HL-60 (cell line): ENCODE data around the gene TRIM28.
A peak's percentile ranks its signal among the peaks of the same experiment; 100 is the strongest.

ENCODE experiments used
- GABPA ChIP-seq: IDR thresholded peaks from 2 replicates; pipeline ENCODE4 v1.6.1; 2012; ENCODE audit warnings: low read depth
- POLR2AphosphoS5 ChIP-seq: IDR thresholded peaks from 2 replicates; pipeline ENCODE4 v1.6.1; 2012; ENCODE audit warnings: low read depth
- SPI1 ChIP-seq: IDR thresholded peaks from 2 replicates; pipeline ENCODE4 v1.6.1; 2012; ENCODE audit warnings: low read depth, mild to moderate bottlenecking, borderline replicate concordance
- TF ChIP-seq, protein P1 (sequence below): IDR thresholded peaks from one replicate; pipeline ENCODE4 v1.5.1; 2011; ENCODE audit warnings: low read length, control low read depth, inconsistent platforms; ENCODE audit not compliant: insufficient read depth
- TF ChIP-seq, protein P2 (sequence below): IDR thresholded peaks from 2 replicates; pipeline ENCODE4 v1.6.1; 2012; ENCODE audit warnings: low read depth; ENCODE audit not compliant: insufficient replicate concordance

DNA sequence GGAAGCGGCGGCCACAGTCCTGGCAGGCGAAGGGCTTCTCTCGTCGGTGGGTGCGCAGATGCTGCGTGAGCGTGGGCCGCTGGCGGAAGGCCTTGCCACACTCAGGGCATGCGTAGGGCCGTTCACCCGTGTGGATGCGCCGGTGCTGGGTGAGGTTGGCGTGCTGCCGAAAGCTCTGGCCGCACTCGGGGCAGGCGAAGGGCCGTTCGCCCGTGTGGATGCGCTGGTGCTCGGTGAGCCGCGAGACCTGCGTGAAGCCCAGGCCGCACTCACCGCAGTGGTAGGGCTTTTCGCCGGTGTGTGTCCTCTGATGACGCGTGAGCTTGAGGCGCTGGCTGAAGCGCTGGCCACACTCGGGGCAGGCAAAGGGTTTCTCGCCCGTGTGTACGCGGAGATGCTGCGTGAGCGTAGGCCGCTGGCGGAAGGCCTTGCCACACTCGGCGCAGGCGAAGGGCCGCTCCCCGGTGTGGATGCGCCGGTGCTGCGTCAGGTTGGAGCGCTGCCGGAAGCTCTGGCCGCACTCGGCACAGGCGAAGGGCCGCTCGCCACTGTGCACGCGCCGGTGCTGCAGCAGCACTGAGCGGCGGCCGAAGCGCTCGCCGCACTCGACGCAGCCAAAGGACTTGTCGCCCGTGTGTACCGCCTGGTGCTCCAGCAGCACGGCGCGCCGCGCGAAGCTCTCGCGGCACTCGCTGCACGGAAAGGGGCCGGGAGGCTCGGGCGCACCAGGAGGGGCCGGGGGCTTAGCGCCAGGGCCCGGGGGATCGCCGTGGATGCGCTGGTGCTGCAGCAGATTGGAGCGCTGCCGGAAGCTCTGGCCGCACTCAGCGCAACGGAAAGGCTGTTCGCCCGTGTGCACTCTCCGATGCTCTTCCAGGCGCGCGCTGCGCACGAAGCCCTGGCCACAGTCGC is 18.5 kb downstream of the TRIM28 start:
- TF ChIP-seq, protein P1, sequence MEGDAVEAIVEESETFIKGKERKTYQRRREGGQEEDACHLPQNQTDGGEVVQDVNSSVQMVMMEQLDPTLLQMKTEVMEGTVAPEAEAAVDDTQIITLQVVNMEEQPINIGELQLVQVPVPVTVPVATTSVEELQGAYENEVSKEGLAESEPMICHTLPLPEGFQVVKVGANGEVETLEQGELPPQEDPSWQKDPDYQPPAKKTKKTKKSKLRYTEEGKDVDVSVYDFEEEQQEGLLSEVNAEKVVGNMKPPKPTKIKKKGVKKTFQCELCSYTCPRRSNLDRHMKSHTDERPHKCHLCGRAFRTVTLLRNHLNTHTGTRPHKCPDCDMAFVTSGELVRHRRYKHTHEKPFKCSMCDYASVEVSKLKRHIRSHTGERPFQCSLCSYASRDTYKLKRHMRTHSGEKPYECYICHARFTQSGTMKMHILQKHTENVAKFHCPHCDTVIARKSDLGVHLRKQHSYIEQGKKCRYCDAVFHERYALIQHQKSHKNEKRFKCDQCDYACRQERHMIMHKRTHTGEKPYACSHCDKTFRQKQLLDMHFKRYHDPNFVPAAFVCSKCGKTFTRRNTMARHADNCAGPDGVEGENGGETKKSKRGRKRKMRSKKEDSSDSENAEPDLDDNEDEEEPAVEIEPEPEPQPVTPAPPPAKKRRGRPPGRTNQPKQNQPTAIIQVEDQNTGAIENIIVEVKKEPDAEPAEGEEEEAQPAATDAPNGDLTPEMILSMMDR = no peak
- TF ChIP-seq, protein P2, sequence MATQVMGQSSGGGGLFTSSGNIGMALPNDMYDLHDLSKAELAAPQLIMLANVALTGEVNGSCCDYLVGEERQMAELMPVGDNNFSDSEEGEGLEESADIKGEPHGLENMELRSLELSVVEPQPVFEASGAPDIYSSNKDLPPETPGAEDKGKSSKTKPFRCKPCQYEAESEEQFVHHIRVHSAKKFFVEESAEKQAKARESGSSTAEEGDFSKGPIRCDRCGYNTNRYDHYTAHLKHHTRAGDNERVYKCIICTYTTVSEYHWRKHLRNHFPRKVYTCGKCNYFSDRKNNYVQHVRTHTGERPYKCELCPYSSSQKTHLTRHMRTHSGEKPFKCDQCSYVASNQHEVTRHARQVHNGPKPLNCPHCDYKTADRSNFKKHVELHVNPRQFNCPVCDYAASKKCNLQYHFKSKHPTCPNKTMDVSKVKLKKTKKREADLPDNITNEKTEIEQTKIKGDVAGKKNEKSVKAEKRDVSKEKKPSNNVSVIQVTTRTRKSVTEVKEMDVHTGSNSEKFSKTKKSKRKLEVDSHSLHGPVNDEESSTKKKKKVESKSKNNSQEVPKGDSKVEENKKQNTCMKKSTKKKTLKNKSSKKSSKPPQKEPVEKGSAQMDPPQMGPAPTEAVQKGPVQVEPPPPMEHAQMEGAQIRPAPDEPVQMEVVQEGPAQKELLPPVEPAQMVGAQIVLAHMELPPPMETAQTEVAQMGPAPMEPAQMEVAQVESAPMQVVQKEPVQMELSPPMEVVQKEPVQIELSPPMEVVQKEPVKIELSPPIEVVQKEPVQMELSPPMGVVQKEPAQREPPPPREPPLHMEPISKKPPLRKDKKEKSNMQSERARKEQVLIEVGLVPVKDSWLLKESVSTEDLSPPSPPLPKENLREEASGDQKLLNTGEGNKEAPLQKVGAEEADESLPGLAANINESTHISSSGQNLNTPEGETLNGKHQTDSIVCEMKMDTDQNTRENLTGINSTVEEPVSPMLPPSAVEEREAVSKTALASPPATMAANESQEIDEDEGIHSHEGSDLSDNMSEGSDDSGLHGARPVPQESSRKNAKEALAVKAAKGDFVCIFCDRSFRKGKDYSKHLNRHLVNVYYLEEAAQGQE = no peak
- TF ChIP-seq POLR2AphosphoS5 (peak; percentile 76; the same call in 1 of the 2 replicates), SPI1 (no peak), GABPA (peak; percentile 60)
